ENCODE results near the gene POU6F2. TPM values are rescaled to one million over a fixed set of nuclear protein-coding genes. Genes with fewer than 3 reads are reported as not detected.
A peak's percentile ranks its signal among the peaks of the same experiment; 100 is the strongest.

POU6F2 gene
- total and polyA plus RNA-seq, 4 donors = 0.38 to 1.9 (median 1.5) TPM; not detected in 1

- peak; percentile 17 for ATAC-seq (ENCODE audit: low FRiP score)
- intact Hi-C loops (cut with DNase I) = loop anchor here (1.0 to 10.0 kb wide), 6 partner anchors 382 to 668 kb away; no protein-coding TSS in a partner anchor
- H3K4me3 ChIP-seq (ENCODE audit: low read length in 2 of 2) = peak overlapping the region in 1 of 2 donors; percentile 34
These were observed 486.8 kb downstream of the POU6F2 start for GRCh38 chr7:39464350-39465054.

GRCh38 chr7:39465055-39465929 is 487.6 kb downstream of the POU6F2 start:
- DNase-seq (peak in 1 of 2 donors; percentile 56), ATAC-seq (ENCODE audit: low FRiP score) (peak; percentile 70)
- no peaks in the 10 kb centered on the region for H3K9me3 ChIP-seq (ENCODE audit: control insufficient read depth, low read length)
- H3K36me3 ChIP-seq (ENCODE audit: control insufficient read depth in 1 of 2, insufficient read depth in 2 of 2, low read length in 1 of 2) = no peaks in the 10 kb centered on the region
- H3K4me1 ChIP-seq (ENCODE audit: control insufficient read depth in 1 of 2, insufficient read depth in 2 of 2, low read length in 2 of 2) = no peaks in the 10 kb centered on the region
- intact Hi-C loops (cut with DNase I) = loop anchor here (1.0 to 10.0 kb wide), 6 partner anchors 383 to 668 kb away; no protein-coding TSS in a partner anchor
- H3K4me3 ChIP-seq (ENCODE audit: low read length in 2 of 2) = peak overlapping the region in 1 of 2 donors; percentile 34
- H3K27ac ChIP-seq (ENCODE audit: low read depth in 1 of 2, low read length in 2 of 2) = no peak overlapping the region
- H3K27me3 ChIP-seq (ENCODE audit: control insufficient read depth in 1 of 2, insufficient read depth in 2 of 2, low read length in 1 of 2) = no peaks in the 10 kb centered on the region
- 31 to 33% methylated on average over 18 of the region's 18 CpGs for WGBS, 2 donors

More at GRCh38 chr7:39464350-39465054, 486.8 kb downstream of the POU6F2 start:
- DNase-seq = no peak
- no peaks in the 10 kb centered on the region for H3K36me3 ChIP-seq (ENCODE audit: control insufficient read depth in 1 of 2, insufficient read depth in 2 of 2, low read length in 1 of 2)
- H3K27ac ChIP-seq (ENCODE audit: low read depth in 1 of 2, low read length in 2 of 2) = no peak overlapping the region
- H3K9me3 ChIP-seq (ENCODE audit: control insufficient read depth, low read length) = no peaks in the 10 kb centered on the region
- H3K4me1 ChIP-seq (ENCODE audit: control insufficient read depth in 1 of 2, insufficient read depth in 2 of 2, low read length in 2 of 2) = no peaks in the 10 kb centered on the region
- 81 to 82% methylated on average over 16 of the region's 16 CpGs for WGBS, 2 donors
- H3K27me3 ChIP-seq (ENCODE audit: control insufficient read depth in 1 of 2, insufficient read depth in 2 of 2, low read length in 1 of 2) = no peaks in the 10 kb centered on the region

DNA sequence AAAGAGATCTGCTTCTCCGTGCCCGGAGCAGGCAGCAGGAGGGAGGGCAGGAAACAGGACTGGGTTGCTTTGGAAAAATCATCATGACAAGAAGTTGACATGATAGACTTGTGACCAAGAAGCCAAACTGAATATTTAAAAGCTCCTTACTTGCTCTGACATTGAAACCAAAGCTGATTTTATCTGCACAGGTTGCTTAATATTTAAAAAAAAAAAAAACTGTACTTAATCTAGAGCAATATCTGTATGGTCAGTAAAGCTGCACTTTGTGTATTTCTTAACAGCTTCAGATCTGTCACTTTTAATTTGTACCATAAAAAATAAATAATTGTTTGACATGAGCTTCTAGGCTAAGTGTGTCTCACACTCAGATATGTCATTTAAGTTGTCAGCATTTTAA is 490.6 kb downstream of the POU6F2 start:
- Histone ChIP-seq H3K4me1 (ENCODE audit: control insufficient read depth in 1 of 2, insufficient read depth in 2 of 2, low read length in 2 of 2) (no peaks in the 10 kb centered on the region), H3K27ac (ENCODE audit: low read depth in 1 of 2, low read length in 2 of 2) (no peak overlapping the region), H3K36me3 (ENCODE audit: control insufficient read depth in 1 of 2, insufficient read depth in 2 of 2, low read length in 1 of 2) (no peaks in the 10 kb centered on the region), H3K27me3 (ENCODE audit: control insufficient read depth in 1 of 2, insufficient read depth in 2 of 2, low read length in 1 of 2) (no peaks in the 10 kb centered on the region), H3K9me3 (ENCODE audit: control insufficient read depth, low read length) (no peaks in the 10 kb centered on the region), H3K4me3 (ENCODE audit: low read length in 2 of 2) (no peak overlapping the region)
- intact Hi-C loops (cut with DNase I) = loop anchor here (5.0 to 10.0 kb wide), 2 partner anchors 386 to 393 kb away; no protein-coding TSS in a partner anchor
- no peak for ATAC-seq (ENCODE audit: low FRiP score)
- no peak for DNase-seq
- WGBS, 2 donors = 41 to 52% methylated on average over 2 of the region's 2 CpGs

GRCh38 chr7:39468808-39469374 is 491.2 kb downstream of the POU6F2 start:
- Histone ChIP-seq H3K36me3 (ENCODE audit: control insufficient read depth in 1 of 2, insufficient read depth in 2 of 2, low read length in 1 of 2) (no peaks in the 10 kb centered on the region), H3K27me3 (ENCODE audit: control insufficient read depth in 1 of 2, insufficient read depth in 2 of 2, low read length in 1 of 2) (no peaks in the 10 kb centered on the region), H3K4me3 (ENCODE audit: low read length in 2 of 2) (no peak overlapping the region), H3K27ac (ENCODE audit: low read depth in 1 of 2, low read length in 2 of 2) (no peak overlapping the region), H3K4me1 (ENCODE audit: control insufficient read depth in 1 of 2, insufficient read depth in 2 of 2, low read length in 2 of 2) (no peaks in the 10 kb centered on the region), H3K9me3 (ENCODE audit: control insufficient read depth, low read length) (no peaks in the 10 kb centered on the region)
- intact Hi-C loops (cut with DNase I) = loop anchor here (5.0 to 10.0 kb wide), 2 partner anchors 387 to 394 kb away; no protein-coding TSS in a partner anchor
- no peak for ATAC-seq (ENCODE audit: low FRiP score)
- 45 to 61% methylated on average over 7 of the region's 7 CpGs for WGBS, 2 donors
- no peak for DNase-seq

DNA sequence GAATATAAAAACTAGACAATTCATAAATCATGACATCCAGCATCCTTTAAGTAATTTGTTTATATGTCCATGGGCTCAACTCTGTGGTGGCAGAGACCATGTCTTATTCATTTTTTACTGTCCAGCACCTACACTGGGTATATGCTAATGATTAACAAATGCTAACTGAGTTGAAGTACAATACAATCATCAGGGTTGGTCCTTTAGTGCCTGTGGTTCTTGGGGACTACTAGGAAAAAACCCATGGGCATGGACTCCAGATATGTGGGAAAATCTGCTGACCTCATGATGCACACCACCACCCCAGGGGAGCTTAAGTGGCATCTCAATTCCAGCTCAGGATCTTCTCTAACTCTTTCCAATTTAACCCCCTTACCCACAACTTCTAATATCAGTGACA is 503.2 kb downstream of the POU6F2 start:
- Histone ChIP-seq H3K36me3 (ENCODE audit: control insufficient read depth in 1 of 2, insufficient read depth in 2 of 2, low read length in 1 of 2) (peaks cover 0 to 1% of the 10 kb centered on the region in 2 donors), H3K27ac (ENCODE audit: low read depth in 1 of 2, low read length in 2 of 2) (no peak overlapping the region), H3K4me1 (ENCODE audit: control insufficient read depth in 1 of 2, insufficient read depth in 2 of 2, low read length in 2 of 2) (no peaks in the 10 kb centered on the region), H3K4me3 (ENCODE audit: low read length in 2 of 2) (no peak overlapping the region), H3K27me3 (ENCODE audit: control insufficient read depth in 1 of 2, insufficient read depth in 2 of 2, low read length in 1 of 2) (no peaks in the 10 kb centered on the region), H3K9me3 (ENCODE audit: control insufficient read depth, low read length) (peaks cover 2% of the 10 kb centered on the region)
- DNase-seq (no peak), ATAC-seq (ENCODE audit: low FRiP score) (no peak)
- intact Hi-C loops (cut with DNase I) = no loop called here

DNA sequence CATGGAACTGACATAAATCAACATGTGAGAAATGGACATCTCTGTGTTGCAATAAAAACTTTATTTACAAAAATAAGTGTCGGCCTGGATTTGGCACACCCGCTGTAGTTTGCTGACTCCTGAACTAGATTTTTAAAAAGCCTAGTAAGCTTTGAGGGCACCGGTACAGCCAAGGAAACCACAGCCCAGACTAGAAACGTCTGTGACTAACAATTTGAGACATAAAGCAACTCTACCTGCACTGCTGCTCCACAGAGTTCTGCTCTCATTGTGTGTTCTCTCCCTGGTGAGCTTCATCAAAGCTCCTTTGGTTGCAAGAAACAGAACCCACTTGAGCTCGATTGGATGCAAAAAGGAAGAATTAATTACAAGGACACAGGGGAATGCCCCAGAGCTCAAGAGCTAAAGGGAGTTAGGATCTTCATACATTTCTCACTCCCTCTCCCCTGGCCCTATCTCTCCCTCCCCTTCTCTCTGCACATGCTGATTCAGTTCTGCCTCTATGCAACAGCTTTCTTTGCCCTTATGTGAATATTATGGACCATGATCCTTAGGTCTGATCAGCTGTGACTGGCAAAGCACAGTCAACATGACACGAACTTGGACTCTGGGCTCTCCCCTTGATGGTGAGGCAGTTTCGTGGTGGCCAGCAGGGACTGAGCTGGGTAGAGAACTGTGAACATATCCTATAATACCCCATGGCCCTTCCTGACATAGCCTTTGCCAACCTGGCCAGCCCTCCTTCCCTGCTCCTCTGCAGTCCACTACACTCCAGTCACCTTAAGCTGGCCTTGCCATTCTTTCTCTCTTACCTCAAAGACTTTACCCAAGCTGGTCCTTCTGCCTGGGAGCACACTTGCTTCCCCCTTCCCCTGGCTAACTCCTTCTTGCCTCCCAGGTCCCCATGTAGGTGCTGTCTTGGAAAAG is 511.0 kb downstream of the POU6F2 start:
- 67 to 69% methylated on average over 7 of the region's 7 CpGs for WGBS, 2 donors
- ATAC-seq (ENCODE audit: low FRiP score) (peak; percentile 22), DNase-seq (no peak)
- Histone ChIP-seq H3K4me1 (ENCODE audit: control insufficient read depth in 1 of 2, insufficient read depth in 2 of 2, low read length in 2 of 2) (no peaks in the 10 kb centered on the region), H3K27ac (ENCODE audit: low read depth in 1 of 2, low read length in 2 of 2) (no peak overlapping the region), H3K9me3 (ENCODE audit: control insufficient read depth, low read length) (no peaks in the 10 kb centered on the region), H3K4me3 (ENCODE audit: low read length in 2 of 2) (no peak overlapping the region), H3K36me3 (ENCODE audit: control insufficient read depth in 1 of 2, insufficient read depth in 2 of 2, low read length in 1 of 2) (no peaks in the 10 kb centered on the region), H3K27me3 (ENCODE audit: control insufficient read depth in 1 of 2, insufficient read depth in 2 of 2, low read length in 1 of 2) (peaks cover 0 to 2% of the 10 kb centered on the region in 2 donors)
- intact Hi-C loops (cut with DNase I) = no loop called here

DNA sequence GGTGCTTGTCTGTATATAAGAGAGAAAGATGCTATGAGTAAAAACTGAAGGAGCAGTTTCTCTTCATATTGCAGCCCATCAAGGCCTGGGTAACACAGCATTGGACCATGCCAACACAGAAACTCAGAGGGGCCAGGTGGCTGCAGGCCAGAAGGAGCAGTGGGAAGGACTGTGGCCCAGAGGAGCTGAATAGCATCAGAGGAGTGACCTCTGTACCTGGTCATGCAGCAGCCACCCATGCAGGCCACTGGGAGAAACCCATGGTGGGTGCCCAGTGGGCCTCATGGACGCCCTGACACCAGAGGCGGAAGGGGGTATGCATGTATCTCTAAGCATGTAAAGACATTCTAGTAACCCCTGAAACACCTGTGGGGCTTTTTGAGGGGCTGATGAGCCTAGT is 512.6 kb downstream of the POU6F2 start:
- DNase-seq (no peak), ATAC-seq (ENCODE audit: low FRiP score) (no peak)
- H3K4me1 ChIP-seq (ENCODE audit: control insufficient read depth in 1 of 2, insufficient read depth in 2 of 2, low read length in 2 of 2) = no peaks in the 10 kb centered on the region
- WGBS, 2 donors = 97 to 100% methylated on average over 2 of the region's 2 CpGs
- H3K36me3 ChIP-seq (ENCODE audit: control insufficient read depth in 1 of 2, insufficient read depth in 2 of 2, low read length in 1 of 2) = no peaks in the 10 kb centered on the region
- peaks cover 0 to 2% of the 10 kb centered on the region in 2 donors for H3K27me3 ChIP-seq (ENCODE audit: control insufficient read depth in 1 of 2, insufficient read depth in 2 of 2, low read length in 1 of 2)
- no peak overlapping the region for H3K27ac ChIP-seq (ENCODE audit: low read depth in 1 of 2, low read length in 2 of 2)
- intact Hi-C loops (cut with DNase I) = no loop called here
- no peak overlapping the region for H3K4me3 ChIP-seq (ENCODE audit: low read length in 2 of 2)
- H3K9me3 ChIP-seq (ENCODE audit: control insufficient read depth, low read length) = no peaks in the 10 kb centered on the region

- Histone ChIP-seq H3K9me3 (ENCODE audit: control insufficient read depth, low read length) (no peaks in the 10 kb centered on the region), H3K4me3 (ENCODE audit: low read length in 2 of 2) (no peak overlapping the region), H3K27me3 (ENCODE audit: control insufficient read depth in 1 of 2, insufficient read depth in 2 of 2, low read length in 1 of 2) (no peaks in the 10 kb centered on the region), H3K4me1 (ENCODE audit: control insufficient read depth in 1 of 2, insufficient read depth in 2 of 2, low read length in 2 of 2) (no peaks in the 10 kb centered on the region), H3K36me3 (ENCODE audit: control insufficient read depth in 1 of 2, insufficient read depth in 2 of 2, low read length in 1 of 2) (no peaks in the 10 kb centered on the region), H3K27ac (ENCODE audit: low read depth in 1 of 2, low read length in 2 of 2) (no peak overlapping the region)
- ATAC-seq (ENCODE audit: low FRiP score) (no peak), DNase-seq (no peak)
- 62 to 71% methylated on average over 1 of the region's 1 CpG for WGBS, 2 donors
- intact Hi-C loops (cut with DNase I) = no loop called here
These were observed 516.2 kb downstream of the POU6F2 start for GRCh38 chr7:39493934-39494333.

Measured in aorta (tissue), 5 donors.